Stomach smooth muscle (tissue), 2 donors: Measurements from ENCODE around the gene CYP24A1.

Experiments
- H3K27ac ChIP-seq: one replicate; pipeline ENCODE4 v1.7.0; 2013; ENCODE audit warnings: mild to moderate bottlenecking, low read length, inconsistent platforms
- H3K27me3 ChIP-seq, 2 donors: one replicate each; pipeline ENCODE4 v1.7.0; 2013; ENCODE audit warnings: low read length in 2 of 2; ENCODE audit not compliant: insufficient read depth in 2 of 2, control insufficient read depth in 1 of 2
- H3K36me3 ChIP-seq, 2 donors: one replicate each; pipeline ENCODE4 v1.7.0; 2013; ENCODE audit warnings: low read length in 2 of 2; ENCODE audit not compliant: control insufficient read depth in 2 of 2, insufficient read depth in 2 of 2
- H3K4me1 ChIP-seq: one replicate; pipeline ENCODE4 v1.7.0; 2013; ENCODE audit warnings: low read length; ENCODE audit not compliant: control insufficient read depth, insufficient read depth
- H3K4me3 ChIP-seq, 2 donors: one replicate each; pipeline ENCODE4 v1.7.0; 2013; ENCODE audit warnings: low read length in 2 of 2
- H3K9ac ChIP-seq, 2 donors: one replicate each; pipeline ENCODE4 v1.7.0; 2013; ENCODE audit warnings: low read length in 2 of 2, mild to moderate bottlenecking in 1 of 2
- H3K9me3 ChIP-seq, 2 donors: one replicate each; pipeline ENCODE4 v1.7.0; 2013; ENCODE audit warnings: low read length in 2 of 2; ENCODE audit not compliant: control insufficient read depth in 2 of 2
- donor health status: healthy.
- donor health status: Pancreatic carcinoma.

The CYP24A1 gene

GRCh38 chr20:54173653-54174456 is at the start of gene CYP24A1:
CYP24A1 (minus strand) TSS chr20:54173986; CDS start chr20:54173579, 407 bp downstream.
- no peak within 1 kb of the TSS for H3K27ac ChIP-seq
- H3K9ac ChIP-seq, result no peak within 1 kb of the TSS
- H3K36me3 ChIP-seq, result no peaks in the 10 kb centered on the region
- H3K9me3 ChIP-seq, result no peaks in the 10 kb centered on the region
- H3K4me1 ChIP-seq, result peaks cover 11% of the 10 kb centered on the region
- peaks cover 39 to 47% of the 10 kb centered on the region in 2 donors for H3K27me3 ChIP-seq
- H3K4me3 ChIP-seq, result peak within 1 kb of the TSS in 1 of 2 donors; percentile 29

- Histone ChIP-seq H3K27ac (no peak overlapping the region), H3K36me3 (no peaks in the 10 kb centered on the region), H3K9me3 (no peaks in the 10 kb centered on the region), H3K9ac (no peak overlapping the region), H3K27me3 (no peaks in the 10 kb centered on the region), H3K4me3 (no peak overlapping the region), H3K4me1 (no peaks in the 10 kb centered on the region)
Observed at GRCh38 chr20:54223285-54223684, 49.5 kb upstream of the CYP24A1 start.

DNA sequence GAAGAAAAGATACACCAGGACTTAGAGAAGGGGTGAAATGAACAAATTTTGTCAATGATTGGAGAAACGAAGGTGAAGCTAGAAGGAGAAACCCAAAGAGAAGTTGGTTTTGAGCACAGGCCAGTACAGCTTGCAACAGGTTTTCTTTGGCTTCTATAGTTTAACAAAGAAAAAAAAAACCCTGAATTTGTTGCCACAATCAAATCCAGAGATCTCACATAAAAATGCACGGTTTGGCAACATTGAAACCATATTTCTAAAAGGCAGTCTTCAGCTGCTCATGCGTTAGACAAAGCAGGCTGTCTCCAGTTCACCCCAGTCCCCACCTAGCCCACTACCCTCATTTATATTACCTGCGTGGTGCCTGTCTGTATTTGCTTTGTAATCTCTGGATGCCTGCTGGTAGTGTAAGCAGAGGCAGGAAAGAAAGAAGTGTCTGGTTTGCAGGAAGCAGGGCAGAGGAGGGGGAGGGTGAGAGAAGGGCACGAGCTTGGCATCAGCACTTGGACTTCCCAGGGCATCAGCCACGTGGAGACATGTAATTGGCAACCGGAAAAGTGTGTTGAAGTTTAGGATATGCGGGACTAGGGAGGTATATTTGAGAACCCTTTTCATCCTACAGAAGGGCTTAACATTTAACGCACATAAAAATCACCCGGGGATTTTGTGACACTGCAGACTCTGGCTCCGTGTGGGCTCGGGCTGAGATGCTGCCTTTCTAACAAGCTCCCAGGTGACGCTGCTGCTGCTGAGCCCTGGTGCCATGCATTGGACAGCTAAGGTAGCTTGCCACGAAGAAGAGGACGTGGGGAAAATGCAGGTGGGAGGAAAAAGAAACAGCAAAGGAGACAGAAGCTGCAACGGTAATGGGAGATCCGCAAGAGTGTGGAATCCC is 48.5 kb upstream of the CYP24A1 start:
- Histone ChIP-seq H3K36me3 (no peaks in the 10 kb centered on the region), H3K9ac (no peak overlapping the region), H3K27ac (no peak overlapping the region), H3K27me3 (no peaks in the 10 kb centered on the region), H3K4me3 (no peak overlapping the region), H3K4me1 (no peaks in the 10 kb centered on the region), H3K9me3 (no peaks in the 10 kb centered on the region)

GRCh38 chr20:54221353-54221752 is 47.6 kb upstream of the CYP24A1 start:
- H3K27me3 ChIP-seq, result no peaks in the 10 kb centered on the region
- no peak overlapping the region for H3K4me3 ChIP-seq
- no peak overlapping the region for H3K9ac ChIP-seq
- no peaks in the 10 kb centered on the region for H3K9me3 ChIP-seq
- no peaks in the 10 kb centered on the region for H3K4me1 ChIP-seq
- no peak overlapping the region for H3K27ac ChIP-seq
- H3K36me3 ChIP-seq, result peaks cover 0 to 3% of the 10 kb centered on the region in 2 donors

GRCh38 chr20:54220722-54221121 is 46.9 kb upstream of the CYP24A1 start:
- no peak overlapping the region for H3K9ac ChIP-seq
- peaks cover 3 to 4% of the 10 kb centered on the region in 2 donors for H3K36me3 ChIP-seq
- no peak overlapping the region for H3K27ac ChIP-seq
- H3K4me1 ChIP-seq, result no peaks in the 10 kb centered on the region
- no peaks in the 10 kb centered on the region for H3K27me3 ChIP-seq
- no peaks in the 10 kb centered on the region for H3K9me3 ChIP-seq
- no peak overlapping the region for H3K4me3 ChIP-seq

DNA sequence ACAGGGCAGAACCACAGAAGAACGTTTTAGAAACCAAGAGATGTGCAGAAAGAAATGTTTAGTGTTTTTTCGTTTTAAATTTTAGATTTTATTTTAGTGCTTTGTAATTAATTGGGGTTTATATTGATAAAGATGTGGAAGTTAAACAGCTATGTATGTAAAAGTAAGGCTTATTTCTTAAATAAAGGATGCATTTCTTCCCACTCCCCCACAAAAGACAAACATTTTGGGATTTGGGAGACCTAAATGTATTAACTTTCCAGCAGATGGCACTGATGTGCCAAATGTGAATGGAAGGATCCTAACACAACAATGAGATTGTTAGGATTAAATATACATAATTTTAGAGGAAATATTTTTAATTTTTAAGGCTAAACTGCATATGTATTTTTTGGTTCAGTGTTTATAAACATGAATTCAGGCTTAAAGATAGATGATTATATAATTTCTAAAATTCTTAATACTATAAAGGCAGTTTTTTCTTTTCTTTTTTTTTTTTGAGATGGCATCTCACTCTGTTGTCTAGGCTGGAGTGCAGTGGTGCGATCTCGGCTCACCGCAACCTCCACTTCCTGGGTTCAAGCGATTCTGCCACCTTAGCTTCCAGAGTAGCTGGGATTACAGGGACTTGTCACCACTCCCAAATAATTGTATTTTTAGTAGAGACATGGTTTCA is 46.1 kb upstream of the CYP24A1 start:
- no peaks in the 10 kb centered on the region for H3K27me3 ChIP-seq
- peaks cover 3 to 6% of the 10 kb centered on the region in 2 donors for H3K36me3 ChIP-seq
- no peak overlapping the region for H3K27ac ChIP-seq
- no peaks in the 10 kb centered on the region for H3K9me3 ChIP-seq
- H3K4me1 ChIP-seq, result no peaks in the 10 kb centered on the region
- H3K9ac ChIP-seq, result no peak overlapping the region
- no peak overlapping the region for H3K4me3 ChIP-seq

DNA sequence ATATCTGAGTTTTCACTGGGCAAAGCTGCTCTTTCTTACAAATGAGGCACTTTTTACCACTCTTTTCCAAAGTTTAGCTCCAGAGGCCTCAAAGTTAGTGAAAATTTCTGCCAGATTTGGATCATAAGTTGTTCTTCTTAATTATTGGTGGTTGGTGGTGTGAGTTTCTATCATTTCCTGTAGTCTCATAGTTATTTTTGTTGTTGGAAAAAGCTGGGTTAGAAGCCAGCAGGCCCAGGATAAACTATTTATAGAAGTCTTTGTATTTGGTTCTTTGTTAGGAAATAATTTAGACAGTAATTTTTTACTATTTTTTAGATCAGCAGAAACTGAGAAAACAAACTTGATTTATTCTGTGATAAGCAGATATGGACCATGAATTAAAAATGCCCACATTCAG is 44.7 kb upstream of the CYP24A1 start:
- no peak overlapping the region for H3K4me3 ChIP-seq
- no peaks in the 10 kb centered on the region for H3K9me3 ChIP-seq
- H3K27ac ChIP-seq, result no peak overlapping the region

DNA sequence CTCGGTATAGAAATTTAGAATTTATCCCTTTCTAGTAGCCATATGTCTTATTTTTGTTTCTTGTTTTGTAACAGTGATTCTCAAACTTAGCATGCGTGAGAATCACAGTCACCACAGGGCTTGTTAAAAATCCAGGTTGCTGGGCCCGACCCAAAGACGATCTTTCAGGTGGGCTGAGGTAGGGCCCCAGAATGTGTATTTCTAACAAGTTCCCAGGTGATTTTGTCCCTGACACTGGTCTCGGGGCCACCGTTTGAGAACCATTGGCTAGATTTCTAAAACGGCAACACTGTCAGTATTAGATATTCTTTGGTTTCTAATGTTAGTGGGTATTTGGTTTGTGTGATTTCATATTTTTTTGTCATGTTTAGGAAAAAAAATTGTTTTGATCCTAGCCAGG is 44.0 kb upstream of the CYP24A1 start:
- Histone ChIP-seq H3K27me3 (no peaks in the 10 kb centered on the region), H3K9ac (no peak overlapping the region), H3K4me3 (no peak overlapping the region), H3K36me3 (peaks cover 3 to 10% of the 10 kb centered on the region in 2 donors), H3K9me3 (no peaks in the 10 kb centered on the region), H3K4me1 (no peaks in the 10 kb centered on the region), H3K27ac (no peak overlapping the region)

More for the DNA sequence above, 44.7 kb upstream of the CYP24A1 start:
- no peak overlapping the region for H3K9ac ChIP-seq
- H3K36me3 ChIP-seq, result peaks cover 3 to 10% of the 10 kb centered on the region in 2 donors
- no peaks in the 10 kb centered on the region for H3K27me3 ChIP-seq
- no peaks in the 10 kb centered on the region for H3K4me1 ChIP-seq

DNA sequence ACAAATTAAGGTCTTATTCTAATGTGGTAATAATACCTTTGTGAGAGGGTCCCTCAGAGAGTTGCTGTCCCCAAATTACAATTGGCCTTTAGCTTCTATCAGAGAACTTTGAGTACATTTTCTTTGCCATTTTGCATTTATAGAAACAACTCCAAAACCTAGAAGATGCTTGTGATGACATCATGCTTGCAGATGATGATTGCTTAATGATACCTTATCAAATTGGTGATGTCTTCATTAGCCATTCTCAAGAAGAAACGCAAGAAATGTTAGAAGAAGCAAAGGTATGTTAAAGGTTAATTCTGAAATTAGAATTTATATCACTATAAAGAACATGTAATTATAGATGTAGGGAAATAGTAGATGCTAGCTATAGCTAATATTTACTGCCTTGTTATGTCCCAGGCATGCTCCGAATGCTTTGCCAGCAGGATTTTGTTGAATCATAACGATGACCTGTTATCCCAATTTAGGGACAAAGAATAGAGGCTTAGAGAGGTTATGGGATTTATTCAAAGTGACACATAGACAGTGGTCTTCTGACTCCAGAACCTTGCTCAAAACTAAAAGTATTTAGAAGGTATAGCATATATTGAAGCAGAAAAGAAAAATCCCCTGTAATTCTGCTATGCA is 41.5 kb upstream of the CYP24A1 start:
- H3K9me3 ChIP-seq, result no peaks in the 10 kb centered on the region
- no peaks in the 10 kb centered on the region for H3K4me1 ChIP-seq
- no peak overlapping the region for H3K27ac ChIP-seq
- no peak overlapping the region for H3K9ac ChIP-seq
- H3K27me3 ChIP-seq, result no peaks in the 10 kb centered on the region
- peaks cover 3 to 10% of the 10 kb centered on the region in 2 donors for H3K36me3 ChIP-seq
- H3K4me3 ChIP-seq, result no peak overlapping the region

DNA sequence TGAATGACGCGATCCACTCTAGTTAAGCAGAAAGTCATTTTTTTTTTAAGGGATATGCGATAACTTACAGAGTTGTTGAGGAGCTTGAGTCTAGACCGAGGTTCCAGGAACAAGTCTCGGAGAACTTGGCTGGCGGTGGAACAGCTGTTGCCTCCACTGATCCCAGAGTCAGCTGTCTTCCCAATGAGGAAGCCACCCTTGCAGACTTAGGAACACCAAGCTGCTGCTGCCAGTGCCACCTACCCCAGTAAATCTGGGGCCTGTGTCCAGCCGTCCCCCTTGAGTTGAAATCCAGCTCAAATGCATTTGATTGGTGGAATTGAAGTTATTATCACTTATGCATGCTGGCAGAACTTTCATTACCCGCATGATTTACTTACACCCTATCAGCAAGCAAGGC is 40.8 kb upstream of the CYP24A1 start:
- Histone ChIP-seq H3K27ac (no peak overlapping the region), H3K27me3 (no peaks in the 10 kb centered on the region), H3K36me3 (peaks cover 3 to 10% of the 10 kb centered on the region in 2 donors), H3K4me1 (no peaks in the 10 kb centered on the region), H3K9me3 (no peaks in the 10 kb centered on the region), H3K9ac (no peak overlapping the region), H3K4me3 (no peak overlapping the region)
